HG03196 (cell line): ENCODE measurements around the gene RANBP9.

Experiments
- ATAC-seq: cut with Tn5 transposase; IDR thresholded peaks from one replicate; pipeline ENCODE4 v1.9.1; 2021; ENCODE audit not compliant: unreplicated experiment

Gene RANBP9

GRCh38 chr6:13604546-13605416, 106.9 kb downstream of the RANBP9 start:
- no peak for ATAC-seq

GRCh38 chr6:13604135-13604534, 107.5 kb downstream of the RANBP9 start:
- ATAC-seq = no peak

- no peak for ATAC-seq
These were observed 111.6 kb downstream of the RANBP9 start for GRCh38 chr6:13600036-13600435.

- no peak for ATAC-seq
These were observed 114.6 kb downstream of the RANBP9 start for GRCh38 chr6:13597073-13597472.

GRCh38 chr6:13593720-13594119, 117.9 kb downstream of the RANBP9 start:
- no peak for ATAC-seq

- no peak for ATAC-seq
These were observed 118.5 kb downstream of the RANBP9 start for GRCh38 chr6:13593103-13593502.

- no peak for ATAC-seq
These were observed 120.3 kb downstream of the RANBP9 start for GRCh38 chr6:13591205-13591921.

GRCh38 chr6:13590574-13591153, 121.0 kb downstream of the RANBP9 start:
- no peak for ATAC-seq

- ATAC-seq = no peak
These were observed 121.8 kb downstream of the RANBP9 start for GRCh38 chr6:13589801-13590200.

- no peak for ATAC-seq
These were observed 124.8 kb downstream of the RANBP9 start for GRCh38 chr6:13586603-13587542.

- ATAC-seq = no peak
These were observed 129.9 kb downstream of the RANBP9 start for GRCh38 chr6:13581700-13582229.

GRCh38 chr6:13579911-13580310, 131.7 kb downstream of the RANBP9 start:
- ATAC-seq = no peak

GRCh38 chr6:13577926-13578325, 133.7 kb downstream of the RANBP9 start:
- no peak for ATAC-seq

GRCh38 chr6:13576017-13576416, 135.6 kb downstream of the RANBP9 start:
- no peak for ATAC-seq

- ATAC-seq = no peak
These were observed 136.3 kb downstream of the RANBP9 start for GRCh38 chr6:13575377-13575775.

GRCh38 chr6:13574571-13575376, 136.9 kb downstream of the RANBP9 start, which contains the start of gene SIRT5:
Gene SIRT5, plus strand, starts transcription at chr6:13574601. Its CDS starts 9,510 bp downstream, at chr6:13584111.
- peak; percentile 65 for ATAC-seq

- ATAC-seq = peak; percentile 76
These were observed 137.5 kb downstream of the RANBP9 start for GRCh38 chr6:13574149-13574570.

- no peak for ATAC-seq
These were observed 137.9 kb downstream of the RANBP9 start for GRCh38 chr6:13573669-13574110.

- no peak for ATAC-seq
These were observed 138.5 kb downstream of the RANBP9 start for GRCh38 chr6:13572951-13573654.
